ENCODE data around the gene EMP3. TPM values are rescaled to one million over a fixed set of nuclear protein-coding genes. Genes with fewer than 3 reads are reported as not detected.

EMP3 gene
- total RNA-seq, 1 donor from 2014 or later = 30.3 TPM

GRCh38 chr19:48373567-48373966 is 48.2 kb downstream of the EMP3 start:
- DNase-seq (ENCODE audit: low read depth) = no peak

GRCh38 chr19:48378194-48378570 is 52.8 kb downstream of the EMP3 start:
- DNase-seq (ENCODE audit: low read depth) = no peak

GRCh38 chr19:48379058-48379457 is 53.7 kb downstream of the EMP3 start:
- DNase-seq (ENCODE audit: low read depth) = no peak

Other genes starting within 250 kb of the EMP3 start
- gene PLA2G4C, start 214.7 kb upstream of the EMP3 start, total RNA-seq = 9.4 and 11.3 TPM in 2 replicates
- 8.8 and 27.3 TPM in 2 replicates for gene LIG1, start 155.2 kb upstream of the EMP3 start, total RNA-seq
- gene ZSWIM9, start 154.9 kb upstream of the EMP3 start, total RNA-seq = 1.0 and 5.6 TPM in 2 replicates
- gene CARD8, start 69.6 kb upstream of the EMP3 start, total RNA-seq = 5.0 and 16.3 TPM in 2 replicates
- 2.6 and 3.1 TPM in 2 replicates for gene ZNF114, start 55.5 kb upstream of the EMP3 start, total RNA-seq
- 1.9 and 4.9 TPM in 2 replicates for gene TMEM143, start 38.4 kb downstream of the EMP3 start, total RNA-seq
- gene SYNGR4, start 38.8 kb downstream of the EMP3 start, total RNA-seq = not detected in 2 replicates
- 63.7 and 116 TPM in 2 replicates for gene KDELR1, start 66.0 kb downstream of the EMP3 start, total RNA-seq
- 0.17 and 0.25 TPM in 2 replicates for gene GRIN2D, start 68.1 kb downstream of the EMP3 start, total RNA-seq
- gene GRWD1, start 120.4 kb downstream of the EMP3 start, total RNA-seq = 41.7 and 50.3 TPM in 2 replicates
- 0.35 and 1.3 TPM in 2 replicates for gene KCNJ14, start 130.0 kb downstream of the EMP3 start, total RNA-seq
- gene CYTH2, start 143.8 kb downstream of the EMP3 start, total RNA-seq = 44.3 and 58.4 TPM in 2 replicates
- 1.1 and 1.2 TPM in 2 replicates for gene LMTK3, start 186.3 kb downstream of the EMP3 start, total RNA-seq
- not detected in 2 replicates for gene SULT2B1, start 226.6 kb downstream of the EMP3 start, total RNA-seq